ENCODE data around the gene NADK2.

DNA sequence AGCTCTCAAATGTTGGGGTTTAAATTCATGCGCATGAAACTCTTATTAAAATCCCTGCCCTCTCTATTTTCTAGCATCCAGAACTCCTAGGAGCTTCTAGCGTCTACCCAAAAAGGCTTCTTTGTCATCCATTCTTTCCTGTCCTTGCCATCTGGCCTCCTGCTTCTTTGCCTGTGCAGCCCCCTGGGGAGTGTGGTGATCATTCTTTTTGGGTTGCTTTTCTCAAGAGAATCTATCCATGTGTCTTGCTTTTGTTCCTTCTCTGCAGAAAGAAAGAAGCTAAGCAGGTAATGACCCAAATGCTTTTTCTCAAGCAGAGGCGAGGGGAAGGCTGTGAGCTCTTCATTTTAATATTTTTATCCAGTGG is 63.2 kb downstream of the NADK2 start:
- TF ChIP-seq, protein P1, sequence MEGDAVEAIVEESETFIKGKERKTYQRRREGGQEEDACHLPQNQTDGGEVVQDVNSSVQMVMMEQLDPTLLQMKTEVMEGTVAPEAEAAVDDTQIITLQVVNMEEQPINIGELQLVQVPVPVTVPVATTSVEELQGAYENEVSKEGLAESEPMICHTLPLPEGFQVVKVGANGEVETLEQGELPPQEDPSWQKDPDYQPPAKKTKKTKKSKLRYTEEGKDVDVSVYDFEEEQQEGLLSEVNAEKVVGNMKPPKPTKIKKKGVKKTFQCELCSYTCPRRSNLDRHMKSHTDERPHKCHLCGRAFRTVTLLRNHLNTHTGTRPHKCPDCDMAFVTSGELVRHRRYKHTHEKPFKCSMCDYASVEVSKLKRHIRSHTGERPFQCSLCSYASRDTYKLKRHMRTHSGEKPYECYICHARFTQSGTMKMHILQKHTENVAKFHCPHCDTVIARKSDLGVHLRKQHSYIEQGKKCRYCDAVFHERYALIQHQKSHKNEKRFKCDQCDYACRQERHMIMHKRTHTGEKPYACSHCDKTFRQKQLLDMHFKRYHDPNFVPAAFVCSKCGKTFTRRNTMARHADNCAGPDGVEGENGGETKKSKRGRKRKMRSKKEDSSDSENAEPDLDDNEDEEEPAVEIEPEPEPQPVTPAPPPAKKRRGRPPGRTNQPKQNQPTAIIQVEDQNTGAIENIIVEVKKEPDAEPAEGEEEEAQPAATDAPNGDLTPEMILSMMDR (IDR thresholded peaks at IDR 0.05) = no peak
- TF ChIP-seq POLR2A (IDR thresholded peaks at IDR 0.05) = no peak
